MV-4-11 (cell line): ENCODE measurements around the gene FJX1.
"Not testable (repeated sequence)": the region's sequence is repeated elsewhere in the genome, so short reads cannot be mapped to it uniquely, and the experiment has no call there.

ENCODE experiments used
- DNase-seq: peaks from one replicate; lab custom pipeline; 2025; lab: John Stamatoyannopoulos, UW

The FJX1 gene

DNA sequence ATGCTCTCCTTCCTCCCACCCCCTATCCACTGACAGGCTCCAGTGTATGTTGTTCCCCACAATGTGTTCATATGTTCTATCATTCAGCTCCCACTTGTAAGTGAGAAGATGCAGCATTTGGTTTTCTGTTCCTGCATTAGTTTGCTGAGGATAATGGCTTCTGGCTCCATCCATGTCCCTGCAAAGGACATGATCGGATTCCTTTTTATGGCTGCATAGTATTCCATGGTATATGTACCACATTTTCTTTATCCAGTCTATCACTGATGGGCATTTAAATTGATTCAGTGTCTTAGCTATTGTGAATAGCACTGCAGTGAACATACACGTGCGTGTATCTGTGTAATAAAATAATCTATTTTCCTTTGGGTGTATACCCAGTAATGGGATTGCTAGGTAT, 50.1 kb downstream of the FJX1 start:
- DNase-seq, result not testable (repeated sequence)
